Measurements from ENCODE around the gene NPBWR2.

Gene NPBWR2

GRCh38 chr20:64077876-64078551 is 29.4 kb downstream of the NPBWR2 start:
- TF ChIP-seq CTCF (IDR thresholded peaks at IDR 0.05), result no peak
- TF ChIP-seq ZFX (IDR thresholded peaks at IDR 0.05; ENCODE audit: borderline replicate concordance), result no peak
- no peak overlapping the region for H3K27ac ChIP-seq

GRCh38 chr20:64077541-64077875 is 29.9 kb downstream of the NPBWR2 start:
- no peak overlapping the region for H3K27ac ChIP-seq
- TF ChIP-seq ZFX (IDR thresholded peaks at IDR 0.05; ENCODE audit: borderline replicate concordance) (no peak), CTCF (IDR thresholded peaks at IDR 0.05) (no peak)

- TF ChIP-seq CTCF (IDR thresholded peaks at IDR 0.05) (no peak), ZFX (IDR thresholded peaks at IDR 0.05; ENCODE audit: borderline replicate concordance) (no peak)
- no peak overlapping the region for H3K27ac ChIP-seq
Observed at GRCh38 chr20:64077094-64077493, 30.3 kb downstream of the NPBWR2 start.

- no peak overlapping the region for H3K27ac ChIP-seq
- no peak for TF ChIP-seq ZFX (IDR thresholded peaks at IDR 0.05; ENCODE audit: borderline replicate concordance)
- TF ChIP-seq CTCF (IDR thresholded peaks at IDR 0.05), result no peak
Observed at GRCh38 chr20:64076061-64076997, 31.0 kb downstream of the NPBWR2 start.

- TF ChIP-seq ZFX (IDR thresholded peaks at IDR 0.05; ENCODE audit: borderline replicate concordance) (no peak), CTCF (IDR thresholded peaks at IDR 0.05) (no peak)
- H3K27ac ChIP-seq, result no peak overlapping the region
Observed at GRCh38 chr20:64075556-64075955, 31.8 kb downstream of the NPBWR2 start.

GRCh38 chr20:64074963-64075362 is 32.4 kb downstream of the NPBWR2 start:
- H3K27ac ChIP-seq, result no peak overlapping the region
- no peak for TF ChIP-seq ZFX (IDR thresholded peaks at IDR 0.05; ENCODE audit: borderline replicate concordance)
- no peak for TF ChIP-seq CTCF (IDR thresholded peaks at IDR 0.05)

Measured in 22Rv1 (cell line).